Aorta (tissue), 5 donors: Measurements from ENCODE around the gene SPC24. TPM values are rescaled to one million over a fixed set of nuclear protein-coding genes. Genes with fewer than 3 reads are reported as not detected.
A peak's percentile ranks its signal among the peaks of the same experiment; 100 is the strongest.
"Not testable (repeated sequence)": the region's sequence is repeated elsewhere in the genome, so short reads cannot be mapped to it uniquely, and the experiment has no call there.

Source experiments
- ATAC-seq: fragments of 200-7000 bp; cut with Tn5 transposase; one replicate; pipeline ENCODE4 v1.9.1; 2022; ENCODE audit warnings: moderate library complexity; ENCODE audit not compliant: low FRiP score
- DNase-seq, 2 donors: peaks; one replicate each; pipeline ENCODE4 v3.0.0-alpha.2; 2020
- H3K27ac ChIP-seq, 2 donors: one replicate each; pipeline ENCODE4 v1.5.1; 2013; ENCODE audit warnings: low read length in 2 of 2, mild to moderate bottlenecking in 2 of 2, moderate library complexity in 2 of 2, control low read depth in 1 of 2, inconsistent platforms in 1 of 2, low read depth in 1 of 2
- H3K27me3 ChIP-seq, 2 donors: one replicate each; pipeline ENCODE4 v1.6.1; 2013; ENCODE audit warnings: control low read depth in 1 of 2, low read length in 1 of 2, mild to moderate bottlenecking in 1 of 2, moderate library complexity in 1 of 2; ENCODE audit not compliant: insufficient read depth in 2 of 2, control insufficient read depth in 1 of 2
- H3K36me3 ChIP-seq, 2 donors: one replicate each; pipeline ENCODE4 v1.6.1; 2013; ENCODE audit warnings: control low read depth in 1 of 2, low read length in 1 of 2, mild to moderate bottlenecking in 1 of 2; ENCODE audit not compliant: insufficient read depth in 2 of 2, control insufficient read depth in 1 of 2
- H3K4me1 ChIP-seq, 2 donors: one replicate each; pipeline ENCODE4 v1.6.1; 2013; ENCODE audit warnings: low read length in 2 of 2, control low read depth in 1 of 2, mild to moderate bottlenecking in 1 of 2, moderate library complexity in 1 of 2; ENCODE audit not compliant: insufficient read depth in 2 of 2, control insufficient read depth in 1 of 2
- H3K4me3 ChIP-seq, 2 donors: one replicate each; pipeline ENCODE4 v1.5.1; 2013; ENCODE audit warnings: low read length in 2 of 2, control low read depth in 1 of 2, mild to moderate bottlenecking in 1 of 2
- H3K9me3 ChIP-seq: one replicate; pipeline ENCODE4 v1.6.1; 2013; ENCODE audit warnings: mild to moderate bottlenecking, low read length; ENCODE audit not compliant: control insufficient read depth
- WGBS, 2 donors: extraction: QIAGEN DNeasy Blood & Tissue Kit; methylation state at CpG; one replicate each; pipeline ENCODE4 v1.1.7; 2013; 5-methylcytosine and 5-hydroxymethylcytosine counted together
- intact Hi-C, 2 donors: fragments of 100-400 bp; cut with DNase I; formaldehyde crosslinking; loops; one replicate each; pipeline versions ENCODE4 v1.14.2 to v1.15.0; 2022
- polyA plus RNA-seq, 2 donors: library from polyadenylated mRNA; stranded (reverse); fragments of 200-250 nt; gene quantifications; one replicate each; pipeline ENCODE4 v1.2.3, GENCODE V29; 2013
- total RNA-seq, 2 donors: library from RNA; stranded (reverse); fragmentation: NEBNext Ultra II Directional; extraction: Animal tissue kit (Norgen Biotek cat#: 25700); gene quantifications; one replicate each; pipeline ENCODE4 v1.2.1, GENCODE V29; 2021
- donor health status: healthy with polysubstance abuse.
- donor health status: Bipolar disorder and iron deficiency.
- donor health status: DM: no; HTN: no; CAD: no.
- donor health status: DM: no; HTN: no; CAD: no.
- donor health status: DM: yes; HTN: yes; CAD: no.

The SPC24 gene
- total and polyA plus RNA-seq, 4 donors = 0.43 to 2.9 (median 1.1) TPM

GRCh38 chr19:11103667-11104066 is 51.9 kb downstream of the SPC24 start:
- WGBS, 2 donors = 93 to 95% methylated on average over 10 of the region's 10 CpGs
- H3K36me3 ChIP-seq, intact Hi-C loops, H3K4me3 ChIP-seq, H3K9me3 ChIP-seq, ATAC-seq, DNase-seq, H3K27me3 ChIP-seq, H3K4me1 ChIP-seq, H3K27ac ChIP-seq: not testable (repeated sequence)

- Histone ChIP-seq H3K9me3 (no peaks in the 10 kb centered on the region), H3K4me3 (no peak overlapping the region), H3K27me3 (no peaks in the 10 kb centered on the region), H3K36me3 (peaks cover 0 to 2% of the 10 kb centered on the region in 2 donors), H3K27ac (no peak overlapping the region), H3K4me1 (no peaks in the 10 kb centered on the region)
- no peak for DNase-seq
- no peak for ATAC-seq
- 81 to 87% methylated on average over 16 of the region's 16 CpGs for whole genome bisulfite sequencing, 2 donors
- intact Hi-C loops = no loop called here
Observed at GRCh38 chr19:11102944-11103343, 52.6 kb downstream of the SPC24 start.

GRCh38 chr19:11101057-11101456 is 54.5 kb downstream of the SPC24 start:
- H3K36me3 ChIP-seq = peaks cover 0 to 2% of the 10 kb centered on the region in 2 donors
- intact Hi-C loops = no loop called here
- DNase-seq = no peak

GRCh38 chr19:11100049-11100448 is 55.5 kb downstream of the SPC24 start:
- intact Hi-C loops = no loop called here
- H3K4me3 ChIP-seq = no peak overlapping the region
- peaks cover 0 to 2% of the 10 kb centered on the region in 2 donors for H3K4me1 ChIP-seq
- no peaks in the 10 kb centered on the region for H3K9me3 ChIP-seq
- DNase-seq (no peak), ATAC-seq (no peak)
- no peaks in the 10 kb centered on the region for H3K27me3 ChIP-seq
- peaks cover 0 to 1% of the 10 kb centered on the region in 2 donors for H3K36me3 ChIP-seq
- 86 to 87% methylated on average over 12 of the region's 12 CpGs for WGBS, 2 donors
- no peak overlapping the region for H3K27ac ChIP-seq

More at GRCh38 chr19:11101057-11101456, 54.5 kb downstream of the SPC24 start:
- Histone ChIP-seq H3K27ac (no peak overlapping the region), H3K4me1 (peaks cover 0 to 2% of the 10 kb centered on the region in 2 donors), H3K27me3 (no peaks in the 10 kb centered on the region), H3K9me3 (no peaks in the 10 kb centered on the region), H3K4me3 (no peak overlapping the region)
- WGBS, 2 donors = 94 to 95% methylated on average over 5 of the region's 5 CpGs
- ATAC-seq = no peak

- no peak for DNase-seq
- intact Hi-C loops = no loop called here
- 76 to 83% methylated on average over 3 of the region's 3 CpGs for WGBS, 2 donors
- H3K27ac ChIP-seq = no peak overlapping the region
- no peak overlapping the region for H3K4me3 ChIP-seq
- no peaks in the 10 kb centered on the region for H3K27me3 ChIP-seq
- H3K36me3 ChIP-seq = no peaks in the 10 kb centered on the region
- no peak for ATAC-seq
- H3K9me3 ChIP-seq = no peaks in the 10 kb centered on the region
- peaks cover 0 to 2% of the 10 kb centered on the region in 2 donors for H3K4me1 ChIP-seq
Observed at GRCh38 chr19:11098861-11099260, 56.7 kb downstream of the SPC24 start.

- Histone ChIP-seq H3K27ac (no peak overlapping the region), H3K27me3 (no peaks in the 10 kb centered on the region), H3K4me3 (no peak overlapping the region), H3K9me3 (no peaks in the 10 kb centered on the region), H3K4me1 (peaks cover 0 to 2% of the 10 kb centered on the region in 2 donors), H3K36me3 (no peaks in the 10 kb centered on the region)
- intact Hi-C loops = no loop called here
- 95 to 100% methylated on average over 2 of the region's 2 CpGs for WGBS, 2 donors
- DNase-seq = no peak
- ATAC-seq = no peak
Observed at GRCh38 chr19:11098327-11098726, 57.3 kb downstream of the SPC24 start.

- H3K27me3 ChIP-seq, H3K4me3 ChIP-seq, intact Hi-C loops, H3K27ac ChIP-seq, ATAC-seq, H3K36me3 ChIP-seq, DNase-seq, H3K9me3 ChIP-seq, H3K4me1 ChIP-seq: not testable (repeated sequence)
- WGBS, 2 donors = 91 to 96% methylated on average over 6 of the region's 6 CpGs
Observed at GRCh38 chr19:11097367-11097766, 58.2 kb downstream of the SPC24 start.

GRCh38 chr19:11096210-11096841 is 59.3 kb downstream of the SPC24 start:
- H3K27ac ChIP-seq = peak overlapping the region; percentile 39 to 69
- WGBS, 2 donors = 30 to 39% methylated on average over 10 of the region's 10 CpGs
- ATAC-seq (peak; percentile 53), DNase-seq (peak in 1 of 2 donors; percentile 74)
- no peak overlapping the region for H3K4me3 ChIP-seq
- H3K27me3 ChIP-seq = no peaks in the 10 kb centered on the region
- peaks cover 0 to 2% of the 10 kb centered on the region in 2 donors for H3K4me1 ChIP-seq
- H3K36me3 ChIP-seq = no peaks in the 10 kb centered on the region
- no peaks in the 10 kb centered on the region for H3K9me3 ChIP-seq
- intact Hi-C loops = no loop called here
